LNCaP clone FGC (cell line): ENCODE measurements around the gene BSG.

ENCODE experiments used
- DNase-seq: peaks from one replicate; pipeline ENCODE4 v3.0.0-alpha.2; 2011; ENCODE audit warnings: low read depth
- H3K4me3 ChIP-seq: 2 replicates; pipeline ENCODE4 v1.5.1; 2011; ENCODE audit warnings: mild to moderate bottlenecking, low read depth, low read length, control low read depth
- TF ChIP-seq, protein P1 (sequence below): IDR thresholded peaks from 2 replicates; pipeline ENCODE4 v1.5.1; 2012; ENCODE audit warnings: mild to moderate bottlenecking; ENCODE audit not compliant: control insufficient read depth, insufficient read depth; ENCODE audit errors: extremely low read depth

The BSG gene

GRCh38 chr19:530134-531008 lies 42.0 kb upstream of the BSG start:
- DNase-seq: no peak
- TF ChIP-seq, protein P1, sequence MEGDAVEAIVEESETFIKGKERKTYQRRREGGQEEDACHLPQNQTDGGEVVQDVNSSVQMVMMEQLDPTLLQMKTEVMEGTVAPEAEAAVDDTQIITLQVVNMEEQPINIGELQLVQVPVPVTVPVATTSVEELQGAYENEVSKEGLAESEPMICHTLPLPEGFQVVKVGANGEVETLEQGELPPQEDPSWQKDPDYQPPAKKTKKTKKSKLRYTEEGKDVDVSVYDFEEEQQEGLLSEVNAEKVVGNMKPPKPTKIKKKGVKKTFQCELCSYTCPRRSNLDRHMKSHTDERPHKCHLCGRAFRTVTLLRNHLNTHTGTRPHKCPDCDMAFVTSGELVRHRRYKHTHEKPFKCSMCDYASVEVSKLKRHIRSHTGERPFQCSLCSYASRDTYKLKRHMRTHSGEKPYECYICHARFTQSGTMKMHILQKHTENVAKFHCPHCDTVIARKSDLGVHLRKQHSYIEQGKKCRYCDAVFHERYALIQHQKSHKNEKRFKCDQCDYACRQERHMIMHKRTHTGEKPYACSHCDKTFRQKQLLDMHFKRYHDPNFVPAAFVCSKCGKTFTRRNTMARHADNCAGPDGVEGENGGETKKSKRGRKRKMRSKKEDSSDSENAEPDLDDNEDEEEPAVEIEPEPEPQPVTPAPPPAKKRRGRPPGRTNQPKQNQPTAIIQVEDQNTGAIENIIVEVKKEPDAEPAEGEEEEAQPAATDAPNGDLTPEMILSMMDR: no peak

GRCh38 chr19:531009-531752 lies 41.2 kb upstream of the BSG start:
- no peak for DNase-seq
- TF ChIP-seq, protein P1: peak; percentile 20; the same call in 1 of the 2 replicates

More at GRCh38 chr19:530134-531008, 42.0 kb upstream of the BSG start:
- H3K4me3 ChIP-seq: peak overlapping the region; percentile 93

GRCh38 chr19:531753-532560 lies 40.4 kb upstream of the BSG start, which contains the start of gene CDC34:
TSS of gene CDC34 (plus strand) at chr19:531760. CDS start at chr19:531932, 172 bp downstream.
- H3K4me3 ChIP-seq: peak within 1 kb of the TSS; percentile 93
- TF ChIP-seq, protein P1: no peak
- DNase-seq: no peak

More at GRCh38 chr19:531009-531752, 41.2 kb upstream of the BSG start:
- peak overlapping the region; percentile 93 for H3K4me3 ChIP-seq

DNA sequence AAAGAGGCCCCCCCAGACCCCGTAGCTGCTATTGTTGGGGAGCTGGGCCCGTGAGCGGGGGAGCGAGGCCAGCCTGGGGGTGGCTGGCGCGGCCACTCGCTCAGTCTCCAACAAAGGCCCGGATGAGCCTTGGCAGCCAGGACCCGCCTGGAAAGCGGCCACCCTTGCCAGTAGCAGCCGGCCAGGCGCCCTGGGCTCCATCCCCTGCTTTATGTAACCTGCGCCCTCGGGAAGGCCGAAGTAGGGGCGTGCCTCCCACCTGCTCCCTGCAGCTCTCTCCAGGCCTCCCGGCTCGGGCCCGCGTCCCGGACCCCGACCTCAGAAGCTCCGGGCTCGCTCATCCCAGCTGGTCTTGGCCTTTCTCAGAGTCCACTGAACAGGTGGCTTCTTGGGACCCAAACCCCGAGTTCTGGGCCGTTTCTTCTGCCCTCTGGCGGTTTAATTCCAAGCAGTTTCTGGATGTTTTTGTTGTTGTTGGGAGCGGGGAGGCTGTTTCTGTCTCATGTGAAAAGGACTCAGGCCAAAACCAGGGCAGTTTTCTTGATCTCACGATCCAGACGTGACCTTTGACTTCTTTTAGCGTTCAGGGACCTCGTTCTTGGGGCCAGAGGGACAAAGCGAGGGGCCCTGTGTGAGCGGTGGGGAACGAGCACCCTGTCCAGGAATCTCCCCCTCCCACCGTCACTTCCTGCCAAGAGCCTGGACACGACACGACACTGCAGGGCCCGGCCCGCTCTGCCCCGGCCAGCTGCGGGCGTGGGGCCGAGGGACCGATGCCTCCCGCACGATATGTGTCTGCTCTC lies 39.6 kb upstream of the BSG start:
- DNase-seq: peak; percentile 35
- peak overlapping the region; percentile 93 for H3K4me3 ChIP-seq
- TF ChIP-seq, protein P1: peak; percentile 55

DNA sequence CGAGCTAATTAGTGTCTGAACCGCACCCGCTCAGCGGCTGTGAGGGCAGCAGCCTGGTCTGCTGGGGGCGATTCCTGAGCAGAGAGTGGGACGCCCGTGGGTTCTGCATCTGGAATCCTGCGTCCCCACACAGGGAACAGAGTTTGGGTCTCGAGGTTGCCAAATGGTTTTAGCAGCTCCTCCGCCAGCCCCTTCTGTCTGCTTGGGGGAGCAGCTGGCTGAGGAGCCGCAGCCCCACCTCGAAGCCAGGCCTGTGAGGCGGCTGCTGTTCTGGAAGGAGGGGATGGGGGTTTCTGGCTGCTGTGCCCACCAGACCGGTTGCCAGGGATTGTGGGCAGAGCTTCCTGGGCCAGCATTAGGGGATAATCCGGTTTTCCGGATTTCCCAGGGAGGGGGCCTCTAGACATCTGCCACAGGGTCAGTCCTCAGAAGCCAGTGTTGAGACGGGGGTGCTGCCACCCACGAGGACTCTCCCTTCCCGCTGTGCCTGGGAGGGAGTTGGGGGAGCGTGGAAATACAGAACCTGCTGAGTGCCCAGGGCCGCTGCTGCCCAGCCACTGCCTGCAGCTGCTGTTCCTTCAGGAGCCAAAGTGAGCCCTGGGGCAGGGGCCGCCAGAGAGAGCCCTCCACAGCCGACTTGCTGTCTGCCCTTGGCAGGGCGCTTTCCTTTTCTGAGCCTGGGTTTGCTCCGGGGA lies 38.9 kb upstream of the BSG start:
- H3K4me3 ChIP-seq: peak overlapping the region; percentile 93
- TF ChIP-seq, protein P1: no peak
- no peak for DNase-seq
